A673 (cell line): ENCODE data around the gene FNDC1.

Experiments
- CTCF ChIP-seq: fragments of 300-800, 200-600 bp; sonication (generic); conservative IDR thresholded peaks from 2 replicates; pipeline ENCODE4 v1.5.1; 2017; ENCODE audit warnings: low read depth, mild to moderate bottlenecking, antibody characterized with exemption, low read length, moderate library complexity, mixed read lengths
- EZH2 ChIP-seq: fragments of 200-600 bp; sonication (generic); IDR thresholded peaks from 2 replicates; pipeline ENCODE4 v1.6.1; 2017; ENCODE audit warnings: borderline replicate concordance, low read depth, mild to moderate bottlenecking, mixed read lengths, antibody characterized with exemption, low read length; ENCODE audit not compliant: poor library complexity, severe bottlenecking

GRCh38 chr6:159282421-159282820, 113.2 kb downstream of the FNDC1 start:
- TF ChIP-seq CTCF (no peak), EZH2 (no peak)
